Measurements from ENCODE around the gene MEIKIN.
"Not testable (repeated sequence)": the region's sequence is repeated elsewhere in the genome, so short reads cannot be mapped to it uniquely, and the experiment has no call there.

MEIKIN gene

DNA sequence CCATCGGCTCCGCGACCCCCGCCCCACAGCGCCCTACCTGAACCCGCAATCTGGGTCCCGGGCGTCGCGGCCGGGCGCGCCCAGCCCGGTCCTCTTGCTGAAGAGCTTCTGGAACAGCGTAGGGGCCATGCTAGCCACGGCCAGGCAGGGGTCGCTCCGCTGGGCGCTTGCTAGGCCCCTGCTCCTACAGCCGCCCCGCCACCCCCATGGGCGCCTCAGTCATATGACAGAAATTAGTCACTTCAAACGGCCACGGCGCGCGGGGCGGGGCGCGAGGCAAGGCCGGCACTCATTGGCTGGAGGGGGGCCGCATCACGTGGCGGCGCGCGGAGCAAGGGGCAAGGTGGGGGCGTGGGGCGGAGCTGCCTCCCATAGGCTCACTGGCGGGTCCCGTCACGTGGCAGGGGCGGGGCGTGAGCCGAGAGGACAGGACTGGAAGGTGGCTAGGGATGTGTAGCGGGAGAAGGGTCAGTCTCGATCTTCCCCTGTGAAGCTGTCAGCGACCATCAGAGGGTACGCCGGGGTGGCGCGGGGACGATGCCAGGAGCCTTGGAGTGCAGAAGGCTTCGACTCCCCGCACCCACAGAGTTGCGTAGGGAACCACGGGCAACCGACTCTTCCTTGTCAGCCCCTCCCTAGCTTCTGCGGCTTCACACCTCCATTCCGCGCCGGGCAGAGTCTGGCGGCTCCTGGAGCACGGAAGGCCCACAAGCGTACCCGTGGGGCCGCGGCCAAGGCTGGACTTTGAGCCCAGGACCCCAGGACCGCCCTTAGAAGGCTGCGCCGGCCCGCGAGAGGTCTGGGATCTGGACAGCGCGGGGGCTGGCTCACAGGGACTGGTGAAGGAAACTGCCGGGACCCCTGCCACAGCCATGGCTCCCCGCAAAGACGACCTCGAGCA, 148.4 kb downstream of the MEIKIN start, which contains the start of gene FNIP1:
Gene FNIP1, minus strand, starts transcription at position 225 of the 901 bp plus-strand sequence. Its CDS starts 96 bp downstream, at position 129.
- DNase-seq, result peak; percentile 99

DNA sequence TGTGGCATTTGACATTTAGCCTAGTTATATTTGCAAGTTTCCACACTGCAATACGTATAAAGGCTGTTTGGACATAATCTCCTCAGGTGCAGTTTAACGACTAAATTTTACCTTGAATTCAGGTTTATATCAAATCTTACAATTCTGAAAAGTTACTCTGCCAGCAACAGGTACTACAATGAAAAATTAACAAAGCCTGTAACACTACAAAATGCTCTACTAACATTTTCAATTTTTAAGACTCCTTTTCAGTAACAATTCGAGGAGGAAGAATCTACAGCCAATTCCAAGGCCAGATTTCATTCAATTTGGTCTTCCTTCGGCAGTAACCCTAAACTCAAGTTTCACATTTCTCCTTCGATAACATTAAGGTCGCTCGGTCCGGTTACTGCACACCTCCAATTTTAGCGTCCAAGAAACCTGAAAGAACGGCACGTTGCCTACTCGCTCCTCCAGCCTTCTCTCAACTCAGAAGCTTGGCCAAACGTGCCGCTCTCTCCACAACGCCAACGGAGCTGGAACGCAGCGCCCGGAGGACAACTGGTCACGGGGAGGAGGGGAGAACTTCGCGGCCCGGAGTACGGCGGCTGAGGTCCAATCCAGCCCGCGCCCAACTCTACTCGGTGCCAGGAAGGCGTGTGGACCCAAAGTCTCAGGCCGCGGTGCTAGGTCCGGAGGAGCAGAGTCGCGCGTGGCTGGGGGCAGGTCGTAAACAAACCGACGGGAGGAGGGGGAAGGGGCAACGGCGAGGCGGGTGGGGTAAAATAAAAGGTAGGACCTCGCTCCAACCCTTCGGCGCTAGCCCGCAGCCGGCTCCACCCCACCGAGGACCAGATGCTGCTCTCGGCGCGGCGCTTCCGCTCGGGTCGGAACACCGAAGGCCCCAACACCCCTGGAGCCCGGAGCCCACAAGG, 149.3 kb downstream of the MEIKIN start:
- peak; percentile 74 for DNase-seq

DNA sequence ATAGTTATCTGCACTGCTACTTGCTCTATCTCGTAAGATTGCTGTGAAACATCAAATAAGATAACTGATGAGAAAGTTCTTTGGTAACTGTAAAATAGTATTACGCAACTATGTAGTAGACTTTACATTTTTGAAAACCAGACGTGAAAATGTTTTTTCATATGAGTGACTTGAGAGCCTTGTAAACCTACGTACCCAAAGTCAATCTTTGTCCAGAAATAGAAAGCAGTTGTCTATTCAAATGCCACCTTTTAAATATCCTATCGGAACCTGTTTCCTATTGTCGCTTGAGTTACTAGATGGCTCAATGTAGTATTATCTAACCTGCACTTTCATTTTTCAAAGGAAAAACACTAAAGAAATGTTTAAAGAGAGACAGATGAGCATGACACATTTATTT, 150.2 kb downstream of the MEIKIN start:
- DNase-seq, result no peak

DNA sequence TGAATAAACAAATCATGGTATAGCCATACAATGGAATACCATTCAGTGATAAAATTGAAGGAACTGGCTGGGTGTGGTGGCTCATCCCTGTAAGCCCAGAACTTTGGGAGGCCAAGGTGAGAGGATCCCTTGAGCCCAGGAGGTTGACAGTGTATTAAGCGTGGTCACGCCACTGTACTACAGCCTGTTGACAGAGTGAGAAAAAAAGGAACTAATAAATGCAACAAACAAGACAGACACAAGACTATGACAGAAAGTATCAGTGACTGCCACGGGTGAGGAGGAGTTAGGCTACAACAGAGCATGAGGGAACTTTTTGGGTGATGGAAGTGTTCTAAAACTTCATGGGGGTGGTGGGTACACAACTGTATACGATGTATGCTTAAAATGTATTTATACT, 150.9 kb downstream of the MEIKIN start:
- DNase-seq, result no peak

DNA sequence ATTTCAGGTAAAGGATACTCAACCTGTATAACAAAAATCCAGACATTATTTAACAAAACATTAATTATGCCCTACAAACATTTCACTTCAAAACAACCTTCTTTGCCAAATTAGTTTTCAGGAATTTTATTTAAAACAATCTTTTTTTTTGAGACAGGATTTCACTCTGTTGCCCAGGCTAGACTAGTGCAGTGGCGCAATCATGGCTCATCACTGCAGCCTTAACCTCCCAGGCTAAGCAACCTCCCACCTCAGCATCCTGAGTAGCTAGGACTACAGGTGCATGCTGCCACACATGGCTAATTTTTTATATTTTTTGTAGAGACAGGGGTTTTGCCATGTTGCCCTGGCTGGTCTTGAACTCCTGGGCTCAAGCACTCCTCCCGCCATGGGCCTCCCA, 152.6 kb downstream of the MEIKIN start:
- no peak for DNase-seq

DNA sequence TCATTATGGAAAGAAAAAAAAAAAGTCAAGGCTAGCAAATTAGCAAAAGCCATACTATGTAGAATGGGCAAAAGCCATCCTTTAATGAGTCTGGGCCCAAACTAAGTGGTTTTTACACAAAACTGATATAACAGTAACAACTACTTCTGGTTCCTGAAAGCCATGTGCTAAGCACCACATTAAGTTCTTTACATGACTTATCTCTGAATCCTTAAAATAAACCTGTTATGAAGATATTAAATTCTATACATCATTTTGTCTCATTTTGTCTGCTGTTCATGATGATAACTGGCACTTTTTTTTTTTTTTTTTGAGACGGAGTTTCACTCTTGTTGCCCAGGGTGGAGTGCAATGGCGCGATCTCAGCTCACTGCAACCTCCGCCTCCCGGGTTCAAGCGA, 153.6 kb downstream of the MEIKIN start:
- no peak for DNase-seq

DNA sequence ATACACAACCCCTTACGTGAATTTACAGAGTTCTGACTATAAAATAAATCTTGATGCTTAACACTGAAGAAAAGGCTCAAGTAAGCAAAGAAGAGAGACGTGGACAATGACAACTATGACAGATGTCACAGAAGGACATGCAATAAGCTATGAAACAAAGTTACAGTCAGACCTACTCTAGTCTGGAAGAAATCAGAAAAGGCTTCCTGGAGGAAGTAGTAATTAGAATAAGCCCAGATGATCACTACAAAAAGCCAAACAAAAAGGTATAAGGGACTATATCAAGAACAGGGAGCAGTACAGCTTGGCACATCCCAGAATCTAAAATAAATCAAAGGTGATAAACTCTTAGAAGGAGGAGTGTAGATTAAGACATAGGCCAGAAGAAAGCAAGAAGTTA, 154.9 kb downstream of the MEIKIN start:
- DNase-seq, result no peak

DNA sequence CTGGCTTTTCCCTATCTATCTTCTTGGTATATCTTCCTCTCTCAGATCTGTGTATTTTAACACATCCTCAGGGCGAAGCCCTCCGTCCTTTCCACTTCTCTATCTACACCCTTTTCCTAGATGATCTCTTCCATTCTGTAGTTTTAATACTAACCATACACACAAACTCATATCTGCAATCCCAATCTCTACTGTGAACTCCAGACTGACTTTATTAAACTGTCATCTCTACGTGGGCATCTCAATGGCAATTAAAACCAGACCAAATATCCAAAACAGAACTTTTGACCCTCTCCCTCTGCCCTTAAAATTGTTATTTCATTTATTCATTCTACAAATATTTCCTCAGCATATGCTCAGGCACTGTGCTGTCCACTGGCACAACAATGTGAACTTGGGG, 155.7 kb downstream of the MEIKIN start:
- no peak for DNase-seq

DNA sequence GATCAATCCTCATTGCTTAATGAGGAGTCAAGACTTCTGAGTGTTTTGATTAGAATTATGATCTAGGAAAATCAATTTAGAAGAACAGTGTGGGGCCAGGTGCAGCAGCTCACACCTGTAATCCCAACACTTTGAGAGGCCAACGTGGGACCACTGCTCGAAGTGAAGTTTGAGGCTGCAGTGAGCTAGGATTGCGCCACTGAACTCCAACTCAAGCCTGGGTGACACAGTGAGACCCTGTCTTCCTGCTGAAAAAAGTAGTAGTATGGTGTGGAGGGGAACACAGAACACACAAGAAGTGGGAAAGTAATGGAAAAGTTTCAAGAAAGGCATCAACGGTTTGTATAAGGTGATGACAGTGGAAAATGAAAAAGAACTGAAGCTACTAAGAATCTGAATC, 157.7 kb downstream of the MEIKIN start:
- no peak for DNase-seq

DNA sequence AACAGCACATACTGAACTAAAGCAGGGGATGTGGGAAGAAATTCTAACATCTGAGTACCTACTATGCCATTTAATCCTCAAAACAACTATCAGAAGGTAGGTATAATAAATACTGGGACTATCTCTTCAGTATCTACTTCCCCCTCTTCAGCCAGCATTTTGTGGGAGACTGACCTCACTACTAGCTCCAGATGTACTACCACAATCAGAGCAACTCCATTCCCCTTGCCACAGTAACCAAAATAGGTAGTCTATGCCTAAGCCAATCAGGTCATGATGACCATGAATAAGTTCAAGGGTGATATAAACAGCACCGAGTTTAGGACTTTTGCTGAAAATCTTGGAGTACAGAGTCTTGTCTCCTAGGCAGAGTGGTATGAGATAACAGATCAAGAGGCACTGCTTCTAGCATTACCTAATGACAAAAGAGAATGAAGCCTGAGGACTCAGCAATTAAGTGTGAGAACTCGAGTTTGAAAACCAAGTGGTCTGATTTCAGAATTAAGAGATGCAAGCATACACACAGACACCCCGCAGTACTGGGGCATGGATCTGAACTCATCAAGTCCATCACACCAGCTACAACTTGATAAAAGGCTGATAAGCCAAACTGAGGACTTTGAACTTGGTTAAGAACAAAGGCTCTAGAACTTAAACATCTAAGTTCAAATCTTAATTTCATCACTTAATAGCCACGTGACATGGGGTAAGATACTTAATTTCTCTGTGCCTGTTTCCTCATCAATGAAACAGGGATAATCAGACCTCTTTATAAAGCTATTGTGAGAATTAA, 158.4 kb downstream of the MEIKIN start:
- no peak for DNase-seq

DNA sequence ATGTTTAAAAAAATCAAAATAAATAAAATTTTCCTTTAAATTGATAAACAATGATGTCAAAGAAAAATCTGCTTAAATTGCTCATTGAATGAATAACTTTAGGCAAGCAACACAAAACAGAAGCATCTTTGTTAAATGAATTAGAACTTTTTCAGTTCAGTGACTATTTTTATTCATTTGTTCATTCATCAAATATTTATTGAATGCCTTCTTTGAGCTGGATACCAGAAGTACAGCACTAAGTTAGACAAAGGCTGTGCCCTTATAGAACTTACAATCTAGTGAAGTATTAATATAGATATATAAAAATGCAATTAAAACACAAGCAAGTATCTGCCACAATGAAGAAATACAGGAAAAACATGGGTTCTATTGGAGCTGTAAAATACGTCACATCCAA, 159.4 kb downstream of the MEIKIN start:
- no peak for DNase-seq

DNA sequence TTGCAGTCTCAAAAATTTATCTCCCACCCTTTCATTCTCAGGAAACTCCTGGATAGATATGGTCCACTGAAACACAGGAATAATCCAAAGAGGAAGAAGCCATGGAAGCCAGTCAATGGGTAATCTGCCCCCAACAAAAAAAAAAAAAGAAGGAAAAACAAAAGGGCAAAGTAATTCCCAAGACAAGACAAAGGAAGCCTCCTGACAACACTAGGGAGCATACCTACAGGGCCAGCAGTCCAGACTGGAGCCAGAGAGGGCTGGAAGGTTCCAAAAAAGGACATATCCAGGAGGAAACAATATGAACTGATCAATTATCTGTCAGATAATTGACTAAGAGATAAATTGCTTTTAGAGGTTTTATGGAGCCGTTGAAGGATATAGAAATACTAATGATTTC, 161.6 kb downstream of the MEIKIN start:
- DNase-seq, result no peak

DNA sequence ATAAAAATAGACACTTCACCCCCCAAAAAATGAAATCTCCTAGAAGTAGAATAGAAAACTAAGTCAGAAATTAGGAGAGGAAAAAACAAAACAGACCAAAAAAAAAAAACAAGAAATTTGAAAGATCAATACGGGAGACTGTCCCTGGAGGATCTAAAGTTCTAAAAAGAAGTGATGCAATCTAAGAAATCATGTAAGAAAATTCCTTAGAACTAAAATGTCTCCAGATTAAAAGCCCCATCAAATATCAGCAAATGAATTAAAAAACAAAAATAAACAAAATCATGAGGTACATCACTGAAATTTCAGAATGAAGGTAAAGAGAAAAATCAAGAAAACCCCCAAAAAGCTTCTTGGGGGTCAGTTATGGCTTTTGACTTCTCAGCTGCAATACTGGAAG, 162.1 kb downstream of the MEIKIN start:
- DNase-seq, result no peak

DNA sequence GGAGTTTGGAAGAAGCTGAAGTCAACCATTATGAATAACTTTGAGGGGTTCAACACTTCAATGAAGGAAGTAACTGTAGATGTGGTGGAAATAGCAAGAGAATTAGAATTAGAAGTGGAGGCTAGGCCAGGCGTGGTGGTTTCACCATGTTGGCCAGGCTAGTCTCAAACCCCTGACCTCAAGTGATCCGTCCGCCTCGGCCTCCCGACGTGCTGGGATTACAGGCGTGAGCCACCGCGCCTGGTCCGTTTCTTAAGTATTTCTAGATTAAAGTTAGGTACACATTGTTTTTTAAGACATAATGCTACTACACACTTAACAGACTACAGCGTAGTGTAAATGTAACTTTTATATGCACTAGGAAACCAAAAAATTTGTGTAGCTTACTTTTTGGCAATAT, 162.7 kb downstream of the MEIKIN start:
- no peak for DNase-seq

DNA sequence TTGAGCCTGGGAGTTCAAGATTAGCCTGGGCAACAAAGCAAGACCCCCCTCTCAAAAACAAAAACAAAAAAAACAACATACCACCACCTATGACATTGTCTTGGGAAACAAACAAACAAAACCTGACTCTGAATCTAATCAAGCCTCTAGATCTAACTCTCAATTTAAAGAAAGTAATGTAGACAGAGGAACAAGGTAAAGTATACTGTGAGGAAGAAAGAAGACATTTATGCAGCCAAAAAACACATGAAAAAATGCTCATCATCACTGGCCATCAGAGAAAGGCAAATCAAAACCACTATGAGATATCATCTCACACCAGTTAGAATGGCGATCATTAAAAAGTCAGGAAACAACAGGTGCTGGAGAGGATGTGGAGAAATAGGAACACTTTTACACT, 167.3 kb downstream of the MEIKIN start:
- DNase-seq, result not testable (repeated sequence)

DNA sequence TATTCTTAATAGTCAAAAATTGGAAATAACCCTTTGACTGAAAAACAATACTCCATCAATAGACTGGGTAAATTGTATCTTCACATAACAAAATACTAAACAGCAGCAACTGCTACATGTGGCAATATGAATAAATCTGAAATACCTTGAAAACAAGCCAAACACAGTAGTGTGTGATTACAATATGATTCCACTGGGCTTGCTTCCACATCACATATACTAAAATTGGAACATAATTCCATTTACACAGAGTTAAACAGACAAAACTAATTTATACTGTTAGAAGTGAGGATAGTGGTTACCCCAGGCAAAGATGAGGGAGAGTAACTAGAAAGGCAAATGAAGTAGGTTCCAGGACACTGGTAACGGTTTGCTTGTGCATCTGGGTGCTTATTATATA, 169.0 kb downstream of the MEIKIN start:
- DNase-seq, result no peak

DNA sequence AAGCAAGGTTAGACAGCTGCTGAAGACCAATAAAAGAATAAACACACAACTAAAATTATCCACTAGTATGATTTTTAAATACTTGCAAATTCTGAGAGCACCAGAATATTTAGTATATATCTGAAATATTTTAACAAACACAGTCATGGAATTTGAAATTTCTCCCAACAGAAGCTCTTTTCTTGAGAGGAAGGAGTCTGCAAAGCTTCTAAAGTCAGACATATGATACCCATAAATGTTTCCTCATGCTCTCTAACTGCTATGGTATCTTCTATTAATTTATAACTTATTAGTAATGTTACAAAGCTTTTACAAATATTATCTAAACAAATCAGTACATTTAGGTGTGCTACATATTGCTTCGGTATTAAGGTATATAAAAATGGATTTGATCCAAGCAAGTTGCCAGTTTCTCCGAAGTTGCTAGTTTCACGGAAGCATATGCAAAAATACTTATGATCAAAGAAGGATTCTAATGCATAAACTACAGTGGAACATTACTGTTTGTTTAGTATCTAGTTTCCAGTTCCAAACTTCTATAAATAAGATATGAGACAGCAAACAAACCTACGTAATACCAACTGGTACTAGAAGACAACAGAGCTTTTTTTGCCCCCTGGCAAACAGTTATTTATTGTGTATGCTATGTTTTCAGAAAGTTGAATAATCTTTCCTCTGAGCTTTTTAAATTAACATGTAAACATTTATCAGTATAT, 170.7 kb downstream of the MEIKIN start:
- no peak for DNase-seq

DNA sequence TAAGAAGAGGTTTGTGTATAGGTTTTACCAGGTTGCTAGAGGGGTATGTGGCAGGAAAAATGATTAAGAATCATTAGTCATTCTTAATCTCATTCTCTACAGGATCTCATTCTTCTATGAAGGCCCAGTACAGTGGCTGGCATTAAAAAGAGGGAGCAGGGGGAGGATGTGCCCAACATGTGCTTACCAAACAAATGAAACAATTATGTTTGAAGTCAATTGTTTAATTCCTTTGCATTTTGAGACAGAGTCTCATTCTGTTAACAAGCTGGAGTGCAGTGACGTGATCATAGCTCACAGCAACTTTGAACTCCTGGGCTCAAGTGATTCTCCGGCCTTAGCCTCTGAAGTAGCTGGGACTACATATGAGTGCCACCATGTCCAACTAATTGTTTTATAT, 171.7 kb downstream of the MEIKIN start:
- DNase-seq, result no peak

DNA sequence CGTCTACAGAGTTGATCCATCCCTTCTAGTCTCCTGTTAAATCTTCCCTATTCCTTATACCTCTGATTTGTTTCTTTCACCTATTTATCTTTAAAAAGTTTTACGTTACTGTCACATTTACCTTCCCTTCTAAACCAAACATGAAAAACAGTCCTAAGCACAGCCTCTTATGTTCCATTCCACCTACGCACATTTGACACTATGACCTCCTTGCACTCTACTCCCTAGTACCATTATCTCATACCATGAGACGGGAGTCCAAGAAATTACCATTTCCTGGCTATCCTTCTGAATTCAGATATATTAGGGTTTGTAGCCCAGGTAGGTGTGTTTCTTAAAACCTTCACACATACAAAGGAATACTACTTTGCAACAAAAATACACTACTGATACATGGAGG, 173.8 kb downstream of the MEIKIN start:
- no peak for DNase-seq

DNA sequence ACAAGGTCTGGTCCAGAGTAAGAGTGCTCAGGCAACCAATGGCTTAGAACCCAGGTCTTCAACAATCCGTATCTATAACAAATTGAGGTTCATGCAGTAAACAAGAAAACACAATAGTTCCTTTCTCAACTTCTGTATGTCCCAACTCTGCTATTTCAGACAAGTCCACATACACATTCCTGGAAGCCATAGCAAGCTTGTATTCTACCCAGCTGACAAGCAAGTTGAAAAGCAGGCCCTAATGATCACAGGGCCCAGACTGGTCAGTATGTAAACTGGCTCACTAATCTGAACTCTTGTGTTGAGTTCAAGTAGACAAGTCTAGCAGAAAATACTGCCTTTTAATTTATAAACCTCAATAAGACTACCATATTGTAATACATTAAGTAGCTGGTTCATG, 175.5 kb downstream of the MEIKIN start:
- DNase-seq, result no peak

DNA sequence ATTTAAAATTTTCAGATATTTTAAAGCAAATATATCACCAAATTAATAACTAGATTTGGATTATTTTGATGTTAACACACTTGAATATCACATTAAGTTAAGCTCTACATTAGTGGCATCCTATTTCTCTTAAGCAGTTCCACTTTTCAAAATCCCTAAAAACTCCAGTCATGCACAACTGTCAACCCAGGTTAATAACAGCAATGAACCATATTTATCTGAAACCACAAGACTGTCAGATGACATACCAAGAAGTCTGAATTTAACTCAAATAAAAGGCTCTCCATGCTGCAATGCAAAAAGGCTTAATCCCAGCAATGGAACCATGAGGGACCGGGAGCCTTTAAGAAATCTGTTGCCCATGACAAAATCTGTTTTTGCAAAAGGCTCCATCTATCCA, 176.1 kb downstream of the MEIKIN start:
- no peak for DNase-seq

DNA sequence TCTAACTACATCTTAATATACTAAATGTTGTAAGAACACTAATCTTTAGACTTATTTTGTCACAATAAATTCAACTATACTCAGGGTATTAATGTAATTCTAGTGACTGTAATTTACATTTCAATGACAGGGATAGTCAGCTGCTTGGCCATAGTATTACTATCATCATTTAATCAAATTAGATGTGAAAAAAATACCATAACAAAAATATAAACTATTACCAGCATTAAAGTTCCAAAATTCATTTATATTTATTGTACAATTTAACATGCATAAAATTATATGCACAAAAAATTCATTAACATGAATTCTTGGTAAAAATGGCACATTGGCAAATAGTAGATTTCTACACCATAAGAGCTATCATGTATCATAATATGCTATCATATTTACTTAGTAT, 177.6 kb downstream of the MEIKIN start:
- no peak for DNase-seq

Measured in activated CD8-positive, alpha-beta memory T cell treated with anti-CD3 and anti-CD28 coated beads for 24 hours (primary cell).